Measurements from ENCODE around the gene UBASH3B.

Gene UBASH3B

GRCh38 chr11:122737951-122738693 is 82.6 kb downstream of the UBASH3B start:
- DNase-seq, result no peak

- DNase-seq, result no peak
Observed at GRCh38 chr11:122741613-122742300, 86.2 kb downstream of the UBASH3B start.

DNA sequence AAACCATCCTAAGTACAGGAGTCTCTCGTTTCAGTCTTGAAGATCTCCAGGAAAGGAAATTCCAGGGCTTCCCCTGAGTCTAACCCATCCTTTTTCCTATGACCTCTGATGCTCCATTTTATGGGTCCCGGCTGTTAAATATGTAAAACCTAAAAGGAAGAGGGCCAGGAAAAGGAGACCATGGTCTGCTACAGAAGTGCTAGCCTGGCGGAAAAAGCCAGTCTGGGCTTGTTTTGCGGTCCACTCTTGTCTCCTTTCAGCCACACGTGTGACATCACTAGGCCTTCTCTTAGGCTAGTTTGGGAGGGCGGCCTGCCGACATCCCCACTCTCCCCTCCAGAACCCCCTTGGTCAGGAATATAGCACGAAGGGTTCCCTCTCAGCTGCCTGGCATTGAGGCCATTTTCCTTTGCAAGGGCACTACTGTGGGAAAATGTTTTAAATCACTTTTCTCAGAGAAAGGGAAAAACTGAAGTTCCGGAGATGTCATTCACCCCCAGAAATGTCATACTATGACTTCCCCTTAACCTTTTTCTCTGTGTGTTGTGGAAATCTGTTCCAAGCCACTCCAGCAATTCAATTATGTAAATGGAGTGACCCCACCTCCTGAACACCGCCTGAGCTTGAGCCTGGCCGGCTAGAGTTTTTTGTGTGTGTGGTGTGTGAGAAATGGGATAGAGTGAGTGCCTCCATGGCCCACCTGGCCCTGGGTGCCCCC is 86.9 kb downstream of the UBASH3B start:
- no peak for DNase-seq

DNA sequence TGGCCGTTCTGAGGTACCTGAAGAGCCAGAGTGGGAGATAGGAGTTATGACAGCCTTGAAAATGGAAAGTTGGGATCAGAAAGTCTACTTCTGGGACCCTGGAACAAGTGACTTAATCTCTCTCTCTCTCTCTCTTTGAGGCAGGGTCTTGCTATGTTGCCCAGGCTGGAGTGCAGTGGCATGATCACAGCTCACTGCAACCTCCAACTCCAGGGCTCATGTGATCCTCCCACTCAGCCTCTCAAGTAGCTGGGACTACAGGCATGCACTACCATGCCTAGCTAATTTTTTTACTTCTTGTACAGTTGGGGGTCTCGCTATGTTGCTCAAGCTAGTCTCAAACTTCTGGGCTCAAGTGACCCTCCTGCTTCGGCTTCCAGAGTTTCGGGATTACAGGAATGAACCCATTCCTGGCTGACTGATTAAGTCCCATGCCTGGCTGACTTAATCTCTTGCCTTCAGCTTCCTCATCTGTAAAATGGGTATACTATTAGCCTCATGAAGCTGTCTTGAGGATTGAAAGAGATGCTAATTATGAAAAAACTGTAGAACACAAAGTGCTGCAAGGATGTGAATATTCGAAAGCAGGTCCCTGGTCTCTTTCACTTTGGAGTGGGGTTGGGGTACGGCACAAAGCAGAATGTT is 87.7 kb downstream of the UBASH3B start:
- DNase-seq, result no peak

- DNase-seq, result peak; percentile 88
Observed at GRCh38 chr11:122743949-122744348, 88.4 kb downstream of the UBASH3B start.

DNA sequence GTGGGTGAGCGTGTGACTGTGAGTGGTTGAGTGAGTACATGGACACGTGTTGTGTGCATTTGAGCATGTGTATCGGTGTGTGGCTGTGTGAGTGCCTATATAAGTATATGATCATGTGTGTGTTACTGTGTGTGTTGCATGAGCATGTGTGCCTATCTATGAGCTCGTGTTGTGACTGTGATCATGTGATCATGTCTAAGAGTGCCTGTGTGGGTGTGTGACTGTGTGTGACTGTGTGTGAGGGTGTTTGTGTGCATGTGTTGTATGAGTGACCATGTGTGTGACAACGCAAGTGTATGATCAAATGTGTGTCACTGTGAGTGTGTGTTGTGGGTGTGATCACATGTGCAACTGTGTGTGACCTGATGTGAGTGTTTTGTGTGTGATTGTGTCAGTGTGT is 88.8 kb downstream of the UBASH3B start:
- no peak for DNase-seq

GRCh38 chr11:122745111-122745510 is 89.6 kb downstream of the UBASH3B start:
- DNase-seq, result no peak

GRCh38 chr11:122746050-122746478 is 90.5 kb downstream of the UBASH3B start:
- DNase-seq, result peak; percentile 89

GRCh38 chr11:122746611-122747244 is 91.2 kb downstream of the UBASH3B start:
- DNase-seq, result no peak

DNA sequence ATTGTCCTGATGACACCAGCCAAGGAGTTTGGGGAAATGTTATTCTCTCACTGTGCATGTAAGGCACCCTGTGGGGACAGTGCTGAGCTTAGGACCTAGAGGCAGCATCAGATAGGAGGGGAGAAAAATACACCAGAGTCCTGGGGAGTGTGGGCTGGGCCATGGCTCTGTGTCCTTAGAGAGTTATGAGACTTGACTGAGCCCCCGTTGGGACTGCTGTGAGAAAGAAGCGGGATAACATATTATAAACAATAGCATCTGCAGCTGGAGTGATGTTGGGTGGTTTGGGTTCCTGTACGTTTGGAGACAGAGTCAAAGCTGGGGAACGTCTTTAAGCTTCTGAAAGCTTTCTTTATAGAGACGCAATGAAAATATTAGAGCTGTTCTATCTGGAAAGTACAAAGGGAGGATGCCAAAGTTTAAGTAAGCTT is 91.8 kb downstream of the UBASH3B start:
- no peak for DNase-seq

GRCh38 chr11:122749005-122749687 is 93.6 kb downstream of the UBASH3B start:
- DNase-seq, result peak; percentile 92

- DNase-seq, result no peak
Observed at GRCh38 chr11:122750049-122750448, 94.5 kb downstream of the UBASH3B start.

- peak; percentile 56 for DNase-seq
Observed at GRCh38 chr11:122751292-122752070, 96.0 kb downstream of the UBASH3B start.

DNA sequence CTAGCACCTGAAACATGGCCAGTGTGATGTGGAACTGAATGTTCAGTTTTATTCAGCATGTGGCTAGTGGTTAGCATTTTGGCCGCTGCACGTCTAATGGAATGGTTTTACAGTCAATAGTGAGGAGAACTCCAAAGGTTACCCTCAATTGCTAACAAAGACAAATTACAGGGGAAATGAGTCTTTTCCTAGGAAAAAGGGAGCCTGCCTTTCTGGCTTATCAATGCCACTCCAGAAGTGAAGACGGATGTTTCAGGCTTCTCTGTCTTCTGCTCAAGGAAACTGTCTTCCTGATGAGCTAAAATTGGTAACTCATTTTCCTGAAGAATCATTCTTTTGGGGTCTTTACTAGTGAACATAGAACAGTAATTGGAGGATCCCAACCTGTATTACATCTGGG is 98.5 kb downstream of the UBASH3B start:
- DNase-seq, result no peak

- peak; percentile 48 for DNase-seq
Observed at GRCh38 chr11:122754553-122755322, 99.2 kb downstream of the UBASH3B start.

DNA sequence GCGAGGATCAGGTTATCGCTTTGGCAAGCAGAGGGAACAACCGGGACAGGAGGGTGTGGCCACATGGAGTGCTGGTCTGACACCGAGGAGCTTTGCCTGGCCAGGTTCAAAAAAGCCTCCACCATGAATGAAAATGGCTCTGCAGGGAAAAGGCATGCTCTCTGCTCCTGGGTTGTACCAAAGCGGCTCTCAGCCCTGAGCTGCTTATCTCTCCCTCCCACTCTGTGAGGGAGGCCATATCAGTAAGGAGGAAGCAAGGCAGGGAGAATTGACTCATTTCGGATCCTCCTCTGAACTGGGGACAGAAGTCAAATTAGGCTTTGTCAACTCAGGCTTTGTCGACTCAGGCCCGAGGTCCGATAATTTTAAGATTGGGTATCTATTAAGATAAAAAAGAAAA is 99.9 kb downstream of the UBASH3B start:
- no peak for DNase-seq

- DNase-seq, result no peak
Observed at GRCh38 chr11:122755941-122756340, 100.4 kb downstream of the UBASH3B start.

DNA sequence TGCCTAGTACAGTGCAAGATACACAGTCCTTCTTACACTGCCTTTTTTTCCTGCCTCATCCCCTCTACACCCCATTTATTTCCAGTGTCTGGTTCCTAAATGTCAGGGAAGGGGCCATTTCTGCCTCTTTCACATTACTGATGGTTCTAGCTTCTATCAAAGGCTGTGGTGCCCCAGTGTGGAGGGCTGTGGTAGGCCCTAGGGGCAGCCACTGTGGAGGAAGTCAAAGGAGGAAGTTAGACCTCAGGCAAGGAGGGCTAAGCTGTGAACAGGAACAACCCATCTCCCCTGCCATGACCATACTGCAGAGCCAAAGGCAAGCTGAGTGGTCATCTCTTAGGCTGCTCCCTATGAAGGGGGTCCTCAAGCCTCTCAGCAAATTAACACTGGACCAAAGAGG is 100.9 kb downstream of the UBASH3B start:
- peak; percentile 32 for DNase-seq

DNA sequence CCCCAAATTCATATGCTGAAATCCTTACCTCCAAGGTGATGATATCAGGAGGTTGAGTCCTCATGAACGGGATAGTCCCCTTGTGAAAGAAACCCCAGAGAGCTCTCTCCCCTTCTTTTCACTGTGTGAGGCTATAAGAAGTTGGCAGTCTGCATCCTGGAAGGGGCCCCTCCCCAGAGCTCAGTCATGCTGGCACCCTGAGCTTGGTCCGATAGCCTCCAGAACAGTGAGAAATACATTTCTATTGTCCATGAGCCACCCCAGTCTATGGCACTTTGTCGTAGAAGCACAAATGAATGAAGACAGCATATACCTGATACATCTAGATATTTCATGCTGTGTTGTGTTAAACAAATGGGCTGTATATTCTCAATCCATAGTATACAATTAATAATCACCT is 101.7 kb downstream of the UBASH3B start:
- no peak for DNase-seq

GRCh38 chr11:122758339-122758738 is 102.8 kb downstream of the UBASH3B start:
- no peak for DNase-seq
